GM21528 (cell line): ENCODE results near the gene ZNF24.
A peak's percentile ranks its signal among the peaks of the same experiment; 100 is the strongest.

ENCODE experiments used
- ATAC-seq: cut with Tn5 transposase; IDR thresholded peaks from one replicate; pipeline ENCODE4 v1.9.1; 2021; ENCODE audit warnings: mild to moderate bottlenecking, moderate library complexity; ENCODE audit not compliant: unreplicated experiment, low FRiP score

Gene ZNF24

DNA sequence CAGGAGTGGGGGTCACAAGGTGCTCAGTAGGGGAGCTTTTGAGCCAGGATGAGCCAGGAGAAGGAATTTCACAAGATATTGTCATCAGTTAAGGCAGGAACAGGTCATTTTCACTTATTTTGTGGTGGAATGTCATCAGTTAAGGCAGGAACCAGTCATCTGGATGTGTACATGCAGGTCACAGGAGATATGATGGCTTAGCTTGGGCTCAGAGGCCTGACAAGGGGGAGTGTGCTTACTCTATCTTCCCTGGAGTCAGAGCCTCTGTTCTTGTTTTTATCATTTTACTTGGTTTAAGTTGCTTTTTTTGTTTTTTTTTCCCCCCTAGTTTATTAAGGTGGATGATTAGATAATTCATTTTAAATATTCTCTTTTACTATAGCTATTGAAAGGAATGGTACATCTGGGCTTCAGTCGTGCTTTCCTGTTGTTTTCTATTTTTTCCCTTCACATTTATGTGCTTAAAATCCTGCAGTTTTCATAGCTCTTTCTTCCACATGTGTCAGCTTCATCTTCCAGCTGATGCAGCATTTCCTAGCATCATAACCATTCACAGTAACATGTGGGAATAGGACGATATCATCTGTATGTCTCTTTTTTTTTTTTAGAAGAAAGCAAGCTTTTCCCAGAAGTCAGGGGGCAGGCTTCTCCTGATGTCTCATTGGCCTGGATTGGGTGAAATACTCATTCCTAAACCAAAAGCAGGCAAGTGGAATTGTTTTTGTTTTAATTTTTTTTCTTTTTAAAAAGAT lies 17.5 kb upstream of the ZNF24 start:
- no peak for ATAC-seq

DNA sequence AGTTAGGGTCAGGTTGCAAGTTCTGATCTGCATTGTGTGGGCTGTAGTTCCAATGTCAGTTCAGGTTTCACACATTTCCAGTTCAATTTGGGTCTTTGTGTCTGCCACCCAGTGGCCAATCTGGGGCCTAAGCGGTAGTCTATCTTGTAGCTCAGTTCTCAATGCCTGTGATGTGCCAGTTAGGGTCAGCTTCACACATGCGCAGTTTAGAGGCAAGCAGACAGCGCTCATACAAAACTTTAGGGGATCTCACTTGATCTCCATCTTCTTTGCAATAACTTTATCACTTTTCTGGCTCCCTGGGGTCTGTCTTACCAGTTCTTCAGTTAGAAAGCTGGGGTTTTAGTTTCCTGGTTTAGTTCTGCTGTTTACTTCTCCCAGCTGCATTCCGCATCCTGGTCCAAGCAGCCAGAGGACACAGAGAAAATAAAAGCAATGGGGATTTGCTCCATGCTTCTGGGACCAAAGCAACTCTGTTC lies 11.0 kb upstream of the ZNF24 start:
- peak; percentile 88 for ATAC-seq

DNA sequence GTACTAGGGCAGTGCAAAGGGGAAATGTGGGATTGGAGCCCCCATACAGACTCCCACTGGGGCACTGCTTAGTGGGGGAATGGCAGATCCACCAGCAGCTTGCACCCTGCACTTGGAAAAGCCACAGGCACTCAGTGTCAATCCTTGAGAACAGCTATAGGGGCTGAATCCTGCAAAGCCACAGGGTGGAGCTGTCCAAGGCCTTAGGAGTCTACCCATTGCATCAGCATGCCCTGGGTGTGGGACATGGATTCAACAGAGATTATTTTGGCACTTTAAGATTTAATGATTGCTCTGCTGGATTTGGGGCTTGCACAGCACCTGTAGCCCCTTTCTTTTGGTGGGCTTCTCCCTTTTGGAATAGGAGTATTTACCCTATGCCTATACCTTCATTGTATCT lies 8.6 kb upstream of the ZNF24 start:
- no peak for ATAC-seq

DNA sequence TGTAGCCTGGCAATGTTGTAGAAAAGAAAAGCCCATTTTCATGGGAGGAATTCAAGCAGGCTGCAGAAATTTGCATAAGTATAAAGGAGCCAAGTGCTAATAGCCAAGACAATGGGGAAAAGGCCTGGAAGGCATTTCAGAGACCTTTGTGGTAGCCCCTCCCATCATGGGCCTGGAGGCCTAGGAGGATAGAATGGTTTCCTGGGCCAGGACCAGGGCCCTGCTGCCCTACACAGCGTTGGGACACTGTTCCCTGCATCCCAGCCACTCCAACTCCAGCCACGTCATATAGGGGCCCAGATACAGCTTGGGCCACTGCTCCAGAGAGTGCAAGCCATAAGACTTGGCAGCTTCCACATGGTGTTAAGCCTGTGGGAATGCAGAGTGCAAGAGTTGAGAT lies 8.1 kb upstream of the ZNF24 start:
- ATAC-seq, result no peak

DNA sequence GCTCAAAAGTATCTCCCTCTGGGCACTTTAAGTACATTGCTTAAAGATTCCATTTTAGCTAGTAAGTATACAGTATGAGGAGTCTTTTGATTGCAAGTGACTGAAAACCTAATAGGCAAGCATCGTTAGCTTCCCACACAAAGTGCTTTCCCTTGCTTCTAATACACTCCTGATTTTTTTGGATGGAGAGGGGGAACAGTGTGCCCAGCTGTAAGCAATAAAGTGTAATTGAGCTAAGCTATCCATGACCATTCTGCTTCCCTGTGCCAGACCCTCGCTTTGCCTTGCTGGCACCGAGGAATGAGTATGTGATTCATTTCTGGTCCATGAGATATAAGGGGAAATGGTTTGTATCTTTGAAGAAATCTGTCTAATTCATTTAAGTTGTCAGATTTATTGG lies 3.8 kb upstream of the ZNF24 start:
- no peak for ATAC-seq

DNA sequence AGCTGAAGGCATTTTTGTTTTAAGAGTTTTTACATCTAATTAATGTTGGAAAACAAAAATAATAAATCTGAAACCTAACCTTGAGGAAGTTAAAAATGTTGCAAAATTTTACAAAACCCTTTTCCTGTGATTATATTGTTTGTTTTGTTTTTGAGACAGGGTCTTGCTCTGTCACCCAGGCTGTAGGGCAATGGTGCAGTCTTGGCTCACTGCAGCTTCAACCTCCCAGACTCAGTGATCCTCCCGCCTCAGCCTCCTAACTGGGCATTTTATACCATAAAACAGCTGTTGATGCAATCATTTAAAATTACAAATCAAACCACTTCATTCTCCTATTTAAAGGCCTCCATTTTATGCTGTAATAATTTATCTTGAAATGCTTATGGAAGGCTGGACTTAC lies 1.7 kb upstream of the ZNF24 start:
- no peak for ATAC-seq

DNA sequence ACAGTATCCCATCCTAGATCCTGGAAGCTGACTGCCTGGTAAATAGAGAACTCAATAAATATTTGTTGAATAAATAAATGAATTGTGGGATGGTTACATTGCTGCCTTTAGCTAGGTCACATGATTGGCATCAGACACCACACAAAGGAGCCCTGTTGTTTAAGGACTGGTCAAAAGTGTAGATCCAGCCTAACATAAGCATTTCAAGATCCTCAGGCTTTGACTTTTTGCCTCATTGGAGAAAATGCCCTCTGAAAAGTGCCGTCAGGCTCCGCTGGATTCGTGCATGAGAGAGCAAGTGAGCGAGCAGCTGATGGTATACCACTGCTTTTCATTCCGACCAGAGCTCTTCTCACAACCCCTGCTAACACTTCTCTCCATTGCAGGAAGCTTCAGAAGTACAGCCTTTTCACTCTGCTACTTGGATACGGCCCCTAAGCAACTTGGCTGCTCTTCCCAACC lies 1.3 kb upstream of the ZNF24 start:
- no peak for ATAC-seq

DNA sequence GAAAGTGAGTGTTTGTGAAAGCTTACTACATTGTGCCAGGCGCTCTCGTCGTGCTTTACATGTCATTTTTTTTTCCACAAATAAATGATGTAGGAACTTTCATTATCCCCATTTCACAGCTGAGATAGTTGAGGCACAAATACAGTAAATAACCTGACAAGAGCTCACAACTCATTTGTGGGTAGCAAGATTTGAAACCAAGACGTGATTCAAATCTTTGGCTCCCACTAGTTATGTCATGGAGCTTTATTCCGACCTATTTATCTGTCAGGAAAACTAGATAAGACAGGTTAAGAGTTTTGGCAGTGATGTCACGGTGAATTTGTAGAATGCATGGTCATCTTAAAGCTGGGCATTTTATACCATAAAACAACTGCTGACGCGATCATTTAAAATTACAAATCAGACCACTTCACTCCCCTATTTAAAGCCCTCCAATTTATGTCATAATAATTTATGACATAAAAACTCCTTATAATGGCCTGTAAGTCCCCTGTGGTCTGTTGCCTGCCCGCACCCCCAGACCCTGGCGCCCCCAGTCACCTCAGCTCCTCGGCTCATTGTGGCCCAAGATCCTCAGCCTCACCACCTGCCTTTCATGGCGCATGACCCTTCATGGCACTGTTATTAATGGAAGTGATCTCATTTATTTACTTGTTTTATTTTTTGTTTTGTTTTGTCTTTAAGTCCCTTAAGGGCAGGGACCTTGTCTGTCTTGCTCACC lies 678 bp upstream of the ZNF24 start:
- peak; percentile 18 for ATAC-seq

DNA sequence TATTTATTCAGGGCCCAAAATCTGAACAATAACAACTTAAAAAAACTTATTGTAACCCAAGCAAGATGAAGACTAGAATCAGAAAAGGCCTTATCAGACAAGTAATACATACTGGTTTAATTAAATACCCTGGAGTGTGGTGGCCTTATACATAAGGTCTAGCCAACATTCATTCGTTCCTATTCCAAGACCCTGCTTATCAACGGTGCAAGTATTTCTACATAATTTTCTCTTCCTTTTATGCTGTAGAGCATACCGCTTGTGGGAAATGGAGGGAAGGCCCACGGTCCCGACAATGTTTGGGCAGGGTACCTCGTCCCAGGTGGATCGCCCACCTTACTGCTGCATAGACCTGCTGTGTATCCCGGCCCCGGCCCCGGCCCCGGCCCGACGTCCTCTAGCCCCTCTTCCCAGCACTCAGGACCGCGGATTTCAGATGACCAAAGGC lies 708 bp downstream of the ZNF24 start:
- ATAC-seq, result no peak

DNA sequence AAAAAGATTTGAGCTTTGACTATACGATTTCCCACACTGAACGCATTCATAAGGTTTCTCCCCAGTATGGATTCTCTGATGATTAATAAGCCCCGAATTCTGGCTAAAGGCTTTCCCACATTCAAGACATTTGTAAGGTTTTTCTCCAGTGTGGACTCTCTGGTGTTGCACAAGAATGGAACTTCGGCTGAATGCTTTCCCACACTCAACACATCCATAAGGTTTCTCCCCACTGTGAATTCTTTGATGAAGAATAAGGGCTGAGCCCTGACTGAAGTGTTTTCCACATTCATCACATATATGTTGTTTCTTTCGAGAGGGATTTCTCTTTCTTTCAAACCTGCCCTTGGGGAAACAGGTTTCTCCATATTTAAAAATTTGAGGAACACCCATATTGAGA lies 6.9 kb downstream of the ZNF24 start:
- ATAC-seq, result no peak

DNA sequence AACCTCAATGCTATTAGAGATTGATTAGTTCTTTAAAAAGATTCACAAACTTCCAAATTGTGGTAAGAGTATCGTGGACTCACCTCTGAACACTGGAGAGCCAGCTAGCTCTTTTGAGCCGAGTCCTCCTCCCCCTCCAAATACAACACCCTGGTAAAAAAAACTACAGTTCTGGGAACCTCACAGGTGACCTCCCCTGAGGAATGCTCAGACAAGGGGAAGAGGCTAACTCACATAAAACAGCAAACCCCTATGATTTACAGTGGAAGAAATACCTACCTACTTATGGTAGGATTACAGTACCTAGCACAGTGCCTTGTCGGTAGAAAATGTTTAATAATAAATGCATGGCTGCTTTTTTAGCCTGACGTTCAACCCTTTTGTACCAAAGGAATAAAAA lies 8.4 kb downstream of the ZNF24 start:
- ATAC-seq, result no peak

DNA sequence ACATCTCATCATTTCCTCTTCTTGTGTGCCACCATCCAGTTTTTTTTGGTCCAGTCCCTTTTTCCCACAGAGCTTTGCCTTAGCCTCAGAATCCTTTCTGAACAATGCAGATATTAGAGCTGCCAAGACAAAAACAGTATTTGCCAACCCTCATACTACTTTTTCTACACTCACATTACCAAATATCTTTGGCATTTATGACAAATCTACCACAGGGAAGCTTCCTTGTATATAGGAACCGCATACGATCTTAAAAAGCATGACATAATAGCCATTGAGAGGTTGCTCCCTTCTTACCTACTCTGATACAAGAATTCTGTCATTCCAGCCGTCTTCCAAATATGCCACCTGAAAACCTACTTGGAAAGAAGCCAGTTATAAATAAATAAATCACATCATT lies 9.4 kb downstream of the ZNF24 start:
- ATAC-seq, result no peak

DNA sequence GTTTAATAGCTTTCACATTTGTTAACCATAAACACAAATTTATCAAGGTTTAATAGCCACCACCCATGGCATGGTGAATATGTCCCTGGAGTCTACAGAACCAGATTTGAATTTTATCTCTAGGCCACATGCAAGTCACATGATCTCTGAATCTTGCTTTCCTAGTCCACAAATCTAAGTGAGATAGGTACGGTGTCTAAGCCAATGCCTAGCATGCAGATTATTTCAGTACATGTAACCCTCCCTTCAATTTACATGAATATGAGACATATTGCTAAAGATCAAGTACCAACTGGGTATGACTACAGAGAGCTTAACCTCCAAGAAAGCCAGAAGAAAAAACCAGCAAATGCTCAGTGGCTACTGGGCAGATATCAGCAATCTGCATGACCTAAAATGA lies 10.0 kb downstream of the ZNF24 start:
- no peak for ATAC-seq

DNA sequence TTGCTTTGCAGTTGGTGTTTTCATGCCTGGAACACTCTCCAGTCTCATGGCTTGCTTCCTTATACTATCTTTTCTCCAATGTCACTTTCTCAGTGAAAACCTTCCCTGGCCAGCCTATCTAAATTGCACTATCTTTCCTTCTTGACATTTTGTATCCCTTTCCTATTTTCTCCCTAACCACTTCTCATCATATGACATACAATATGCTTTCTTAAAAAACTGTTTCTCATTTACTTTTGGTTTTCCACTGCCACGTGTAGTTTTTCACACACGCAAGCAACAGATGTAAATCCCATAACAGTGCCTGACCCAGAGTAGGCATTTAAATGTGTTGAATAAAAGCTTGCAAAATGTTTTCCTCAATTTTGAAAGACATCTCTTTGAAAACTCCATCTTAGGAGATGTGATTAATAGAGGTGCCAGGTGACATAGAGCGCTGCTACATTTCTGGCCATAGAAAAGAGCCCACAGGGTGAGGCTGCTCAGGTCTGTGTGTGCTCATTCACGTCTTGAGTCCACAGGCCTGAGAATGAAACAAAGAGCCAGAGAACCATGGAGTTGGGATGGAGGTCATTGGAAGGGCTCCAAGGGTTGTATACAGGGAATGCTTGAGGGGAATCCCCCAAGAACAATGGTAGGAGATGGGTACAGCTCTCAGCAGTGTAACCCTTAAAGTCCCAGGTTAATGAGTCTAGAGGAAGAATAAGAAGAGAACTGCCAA lies 12.7 kb downstream of the ZNF24 start:
- no peak for ATAC-seq

DNA sequence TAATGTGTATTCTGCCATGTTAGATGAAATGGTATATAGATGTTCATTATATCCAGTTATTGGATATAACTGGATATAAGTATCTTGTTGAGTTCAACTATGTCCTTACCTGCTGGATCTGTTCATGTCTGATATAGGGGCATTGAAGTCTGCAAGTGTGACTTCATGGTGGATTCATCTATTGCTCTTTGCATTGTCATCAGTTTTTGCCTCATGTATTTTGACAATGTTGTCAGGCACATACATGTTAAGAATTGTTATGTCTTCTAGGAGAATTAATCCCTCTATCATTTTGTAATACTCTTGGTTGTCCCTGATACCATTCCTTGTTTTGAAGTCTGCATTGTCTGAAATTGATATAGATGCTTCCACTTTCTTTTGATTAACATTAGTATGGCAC lies 15.4 kb downstream of the ZNF24 start:
- no peak for ATAC-seq

DNA sequence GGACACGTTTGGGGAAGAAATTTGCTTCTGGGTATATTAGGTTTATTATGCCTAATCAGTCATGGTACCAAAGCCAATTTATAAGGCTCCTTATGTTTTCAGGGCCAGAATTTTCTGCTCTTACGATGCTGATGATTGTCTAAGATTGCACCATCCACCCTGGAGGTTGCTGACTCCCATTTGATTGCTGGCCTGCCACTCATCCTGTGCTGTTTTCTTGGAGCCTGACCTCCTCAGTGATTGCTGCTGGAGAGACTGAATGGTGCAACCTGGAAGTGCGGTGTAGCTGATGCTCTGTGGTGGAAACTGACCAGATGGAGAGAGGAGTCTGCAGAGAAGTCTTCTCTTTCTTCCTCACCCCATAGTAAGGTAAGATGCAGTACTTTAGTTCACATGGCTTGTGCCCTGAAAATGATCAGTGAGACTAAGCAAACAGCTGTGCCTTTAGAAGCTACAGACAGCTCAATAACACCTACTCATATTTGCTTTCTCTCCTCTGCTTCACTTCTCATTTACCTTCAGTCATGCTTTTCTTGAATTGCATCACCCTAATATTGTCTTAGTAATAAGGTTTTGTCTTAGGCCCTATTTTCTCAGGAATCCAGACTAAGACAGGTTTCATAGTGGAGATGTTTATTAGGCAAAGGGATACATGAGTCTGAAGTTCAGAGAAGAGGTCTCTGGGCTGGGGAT lies 17.4 kb downstream of the ZNF24 start:
- ATAC-seq, result no peak

DNA sequence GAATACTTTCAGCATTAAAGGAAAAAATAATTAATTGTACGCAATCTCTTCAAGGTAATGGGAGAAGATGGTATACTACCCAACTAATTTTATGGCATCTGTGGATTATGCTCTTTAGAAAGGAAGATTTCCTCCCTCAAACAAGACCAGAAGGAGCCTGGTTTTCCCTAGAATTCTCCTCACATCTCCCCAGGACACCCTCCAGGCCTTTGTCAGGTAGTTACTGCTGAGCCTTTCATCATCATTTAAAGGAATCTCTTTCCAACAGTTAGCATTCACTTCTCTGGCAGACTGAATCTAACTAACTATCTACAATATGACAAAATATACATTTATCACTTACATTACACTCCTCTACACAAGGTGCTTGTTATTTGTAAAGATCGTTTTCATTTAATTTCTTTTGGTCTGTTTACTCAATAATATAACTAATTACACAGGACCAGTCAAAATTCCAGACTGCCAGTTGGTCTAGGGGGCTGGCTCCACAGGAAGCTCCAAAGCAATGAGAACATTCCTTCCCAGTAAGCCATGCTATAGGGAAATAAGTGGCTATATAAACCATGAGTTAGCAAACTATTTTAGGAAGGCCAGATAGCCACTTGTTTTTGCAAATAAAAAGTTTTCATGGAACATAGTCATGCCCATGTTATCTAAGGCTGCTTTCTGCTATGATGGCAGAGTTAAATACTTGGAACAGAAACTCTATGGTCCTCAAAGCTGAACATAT lies 19.1 kb downstream of the ZNF24 start:
- no peak for ATAC-seq

DNA sequence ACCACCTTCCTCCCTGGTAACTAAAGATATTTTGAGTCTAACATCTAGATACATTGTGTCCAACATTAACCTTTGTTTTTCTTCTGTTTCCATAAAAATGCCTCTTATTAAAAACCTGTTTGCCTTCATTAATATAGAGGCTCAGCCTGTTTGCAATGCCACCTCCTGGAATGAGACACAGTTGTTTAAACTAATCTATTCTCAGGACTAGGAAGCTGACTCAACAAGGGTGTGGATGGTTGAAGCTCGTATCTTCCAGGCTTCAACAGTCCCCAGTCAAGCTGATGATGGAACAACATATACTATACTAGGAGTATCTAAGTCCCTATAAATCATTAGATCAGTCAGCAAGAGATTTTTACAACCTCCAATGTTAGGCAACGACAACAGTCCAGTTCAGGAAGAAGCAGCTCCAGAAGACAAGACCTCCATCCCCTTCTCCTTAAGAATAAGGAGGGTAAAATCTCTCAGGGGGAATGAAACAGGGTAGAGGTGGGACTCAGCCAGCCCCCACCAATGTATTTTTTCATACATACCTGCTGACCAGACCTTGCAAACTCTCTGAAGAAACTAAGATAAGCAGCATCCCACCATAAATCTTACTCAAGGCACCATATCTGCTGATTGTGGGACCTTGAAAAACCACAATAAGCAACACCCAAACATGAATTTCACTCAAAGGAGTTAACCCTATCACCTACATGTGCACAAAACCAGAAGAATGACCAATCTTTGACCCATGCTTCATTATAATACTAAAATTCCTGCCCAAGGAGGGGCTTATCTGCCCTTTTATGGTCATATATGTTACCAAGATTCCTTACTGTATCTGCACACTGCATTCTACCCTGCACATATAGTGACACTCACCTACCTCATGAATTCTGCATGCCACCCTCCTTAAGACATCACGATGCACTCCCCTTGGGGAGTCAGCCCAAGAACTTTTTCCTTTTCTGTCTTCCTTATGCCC lies 21.4 kb downstream of the ZNF24 start:
- no peak for ATAC-seq

DNA sequence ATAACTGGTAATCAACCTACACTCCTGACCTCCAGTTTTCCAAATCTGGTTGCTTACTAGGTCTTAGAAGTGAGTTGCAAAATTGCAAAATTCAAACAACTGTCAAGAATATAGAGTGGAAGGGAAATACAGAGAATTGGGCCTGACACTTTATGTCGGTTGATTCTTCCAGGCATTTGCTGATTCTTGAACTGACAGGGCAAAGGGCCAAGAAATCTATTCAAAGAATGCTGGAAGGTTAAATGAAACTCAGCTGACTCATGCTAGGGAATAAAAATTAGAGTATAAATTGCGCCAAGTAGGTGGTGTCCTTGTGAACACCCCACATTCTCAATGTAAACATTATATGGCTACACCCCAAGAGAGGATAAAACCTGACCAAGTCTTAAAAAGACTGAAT lies 32.7 kb downstream of the ZNF24 start:
- no peak for ATAC-seq
